OCI-LY7 (cell line): ENCODE data around the gene LARP1. TPM values are rescaled to one million over a fixed set of nuclear protein-coding genes. Genes with fewer than 3 reads are reported as not detected.

Experiments used
- BruUV-seq: library from RNA; stranded (reverse); fragments of 400-500 nt; replicated peaks from 2 replicates; lab custom pipeline; 2021; lab: Mats Ljungman, UMichigan
- CTCF ChIA-PET: fragments of 300-600 bp; sonication (Branson Sonifier 250); formaldehyde crosslinking; loops from one replicate; lab custom pipeline; 2022; ENCODE audit warnings: antibody characterized with exemption; ENCODE audit not compliant: unreplicated experiment; lab: Charles Lee
- POLR2A ChIA-PET: fragments of 300-600 bp; sonication (Branson Sonifier 250); formaldehyde crosslinking; loops from one replicate; lab custom pipeline; 2022; ENCODE audit warnings: antibody characterized with exemption; lab: Charles Lee
- DNase-seq: peaks from one replicate; pipeline ENCODE4 v3.0.0-alpha.2; 2015; ENCODE audit warnings: low spot score
- H2AFZ ChIP-seq: fragments of 200-600 bp; sonication (generic), shearing (Covaris generic); 2 replicates; pipeline ENCODE4 v1.6.1; 2014; ENCODE audit warnings: mild to moderate bottlenecking, antibody characterized with exemption, low read length, moderate library complexity
- H3K27ac ChIP-seq: fragments of 200-600 bp; sonication (generic); 2 replicates; pipeline ENCODE4 v1.5.1; 2014; ENCODE audit warnings: mixed run types, low read depth, mild to moderate bottlenecking, moderate library complexity, low read length, inconsistent platforms; ENCODE audit not compliant: poor library complexity, severe bottlenecking
- H3K36me3 ChIP-seq: fragments of 200-600 bp; sonication (generic); 2 replicates; pipeline ENCODE4 v1.6.1; 2014; ENCODE audit warnings: mild to moderate bottlenecking, antibody characterized with exemption, low read length, moderate library complexity, mixed read lengths; ENCODE audit not compliant: insufficient read depth
- H3K4me1 ChIP-seq: fragments of 200-600 bp; sonication (generic); 2 replicates; pipeline ENCODE4 v1.5.1; 2014; ENCODE audit warnings: mild to moderate bottlenecking, low read length; ENCODE audit not compliant: insufficient read depth, poor library complexity, severe bottlenecking
- H3K4me2 ChIP-seq: fragments of 200-600 bp; sonication (generic); 2 replicates; pipeline ENCODE4 v1.6.1; 2014; ENCODE audit warnings: mild to moderate bottlenecking, low read length
- H3K4me3 ChIP-seq: fragments of 200-600 bp; sonication (generic); 2 replicates; pipeline ENCODE4 v1.5.1; 2014; ENCODE audit warnings: mild to moderate bottlenecking, low read depth, low read length; ENCODE audit not compliant: poor library complexity, severe bottlenecking
- H3K79me2 ChIP-seq: fragments of 200-600 bp; sonication (generic); 2 replicates; pipeline ENCODE4 v1.6.1; 2016; ENCODE audit warnings: low read depth, mild to moderate bottlenecking, low read length, moderate library complexity, mixed read lengths; ENCODE audit not compliant: insufficient read depth
- H3K9me2 ChIP-seq: fragments of 200-600 bp; sonication (generic); 2 replicates; pipeline ENCODE4 v1.6.1; 2016; ENCODE audit warnings: mild to moderate bottlenecking, low read length, mixed read lengths; ENCODE audit not compliant: insufficient read depth
- H3K9me3 ChIP-seq: fragments of 200-600 bp; sonication (generic); 2 replicates; pipeline ENCODE4 v1.6.1; 2014; ENCODE audit warnings: mild to moderate bottlenecking, mixed run types, low read length, mixed read lengths
- H4K20me1 ChIP-seq: fragments of 200-600 bp; sonication (generic); 2 replicates; pipeline ENCODE4 v1.6.1; 2014; ENCODE audit warnings: mild to moderate bottlenecking, antibody characterized with exemption, low read length, moderate library complexity, mixed read lengths; ENCODE audit not compliant: insufficient read depth
- EZH2phosphoT487 ChIP-seq: fragments of 200-600 bp; sonication (generic); IDR thresholded peaks from 2 replicates; pipeline ENCODE4 v1.6.1; 2018; ENCODE audit warnings: low read depth, borderline replicate concordance, mild to moderate bottlenecking, mixed run types, antibody characterized with exemption, low read length, moderate library complexity, mixed read lengths
- intact Hi-C: fragments of 100-400 bp; cut with micrococcal nuclease; formaldehyde crosslinking; loops from one replicate; pipeline ENCODE4 v1.10.0; 2022; ENCODE audit not compliant: unreplicated experiment
- total RNA-seq, 2 experiments: library from RNA; depleted of rRNA in 1 of 2; stranded (reverse); fragments of >200 nt in 1 of 2; shearing (Covaris generic) in 1 of 2; gene quantifications; 2 replicates each; pipeline ENCODE4 v1.2.3, GENCODE V29; 2014 to 2022
- TF ChIP-seq, protein P1 (sequence below): fragments of 200-600 bp; sonication (generic); conservative IDR thresholded peaks from 2 replicates; pipeline ENCODE4 v1.5.1; 2014; ENCODE audit warnings: mild to moderate bottlenecking, antibody characterized with exemption, low read length, moderate library complexity, mixed read lengths

Gene LARP1
- total RNA-seq, 2 experiments from 2014 or later: 71.1 to 274 TPM

GRCh38 chr5:154837009-154837901, 82.1 kb downstream of the LARP1 start:
- ChIA-PET POLR2A (no interaction called here), CTCF (no interaction called here)
- Histone ChIP-seq H3K4me2 (no peak overlapping the region), H3K9me3 (no peaks in the 10 kb centered on the region), H2AFZ (no peak overlapping the region), H3K79me2 (no peaks in the 10 kb centered on the region), H3K4me1 (no peaks in the 10 kb centered on the region), H4K20me1 (no peaks in the 10 kb centered on the region), H3K36me3 (peaks cover 13% of the 10 kb centered on the region; the same call in 1 of the 2 replicates), H3K27ac (no peak overlapping the region), H3K9me2 (no peaks in the 10 kb centered on the region), H3K4me3 (no peak overlapping the region)
- no TSS peak for BruUV-seq
- no peak for TF ChIP-seq EZH2phosphoT487
- TF ChIP-seq, protein P1, sequence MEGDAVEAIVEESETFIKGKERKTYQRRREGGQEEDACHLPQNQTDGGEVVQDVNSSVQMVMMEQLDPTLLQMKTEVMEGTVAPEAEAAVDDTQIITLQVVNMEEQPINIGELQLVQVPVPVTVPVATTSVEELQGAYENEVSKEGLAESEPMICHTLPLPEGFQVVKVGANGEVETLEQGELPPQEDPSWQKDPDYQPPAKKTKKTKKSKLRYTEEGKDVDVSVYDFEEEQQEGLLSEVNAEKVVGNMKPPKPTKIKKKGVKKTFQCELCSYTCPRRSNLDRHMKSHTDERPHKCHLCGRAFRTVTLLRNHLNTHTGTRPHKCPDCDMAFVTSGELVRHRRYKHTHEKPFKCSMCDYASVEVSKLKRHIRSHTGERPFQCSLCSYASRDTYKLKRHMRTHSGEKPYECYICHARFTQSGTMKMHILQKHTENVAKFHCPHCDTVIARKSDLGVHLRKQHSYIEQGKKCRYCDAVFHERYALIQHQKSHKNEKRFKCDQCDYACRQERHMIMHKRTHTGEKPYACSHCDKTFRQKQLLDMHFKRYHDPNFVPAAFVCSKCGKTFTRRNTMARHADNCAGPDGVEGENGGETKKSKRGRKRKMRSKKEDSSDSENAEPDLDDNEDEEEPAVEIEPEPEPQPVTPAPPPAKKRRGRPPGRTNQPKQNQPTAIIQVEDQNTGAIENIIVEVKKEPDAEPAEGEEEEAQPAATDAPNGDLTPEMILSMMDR: no peak
- no peak for DNase-seq
- intact Hi-C loops: no loop called here

GRCh38 chr5:154840435-154841272, 85.5 kb downstream of the LARP1 start:
- CTCF ChIA-PET: no interaction called here
- no peak overlapping the region for H2AFZ ChIP-seq
- BruUV-seq: no TSS peak

More at GRCh38 chr5:154840435-154841272, 85.5 kb downstream of the LARP1 start:
- H3K27ac ChIP-seq: no peak overlapping the region
- no peak for DNase-seq
- no peak overlapping the region for H3K4me2 ChIP-seq
- H3K9me2 ChIP-seq: no peaks in the 10 kb centered on the region
- H3K4me1 ChIP-seq: no peaks in the 10 kb centered on the region
- intact Hi-C loops: no loop called here
- no peaks in the 10 kb centered on the region; the same call in 1 of the 2 replicates for H3K36me3 ChIP-seq
- H3K4me3 ChIP-seq: no peak overlapping the region
- no peaks in the 10 kb centered on the region for H3K79me2 ChIP-seq
- POLR2A ChIA-PET: interaction anchor here (0.6 kb wide), 1 partner anchor 31 kb away, joined by 3 read pairs; no protein-coding TSS in a partner anchor
- H4K20me1 ChIP-seq: no peaks in the 10 kb centered on the region
- H3K9me3 ChIP-seq: no peaks in the 10 kb centered on the region
- TF ChIP-seq, protein P1: no peak
- no peak for TF ChIP-seq EZH2phosphoT487
